LHCN-M2 (cell line): ENCODE data around the gene TMEM97. TPM values are rescaled to one million over a fixed set of nuclear protein-coding genes. Genes with fewer than 3 reads are reported as not detected.
"Not testable (repeated sequence)": the region's sequence is repeated elsewhere in the genome, so short reads cannot be mapped to it uniquely, and the experiment has no call there.

Source experiments
- DNase-seq: peaks from one replicate; pipeline ENCODE4 v3.0.0-alpha.2; 2012; ENCODE audit warnings: low read depth
- total RNA-seq: library from RNA; depleted of rRNA; stranded (reverse); fragments of >200 nt; gene quantifications from 2 replicates; pipeline ENCODE4 v1.2.3, GENCODE V29; 2014

The TMEM97 gene
- total RNA-seq, 1 experiment from 2014 or later = 27.2 TPM

DNA sequence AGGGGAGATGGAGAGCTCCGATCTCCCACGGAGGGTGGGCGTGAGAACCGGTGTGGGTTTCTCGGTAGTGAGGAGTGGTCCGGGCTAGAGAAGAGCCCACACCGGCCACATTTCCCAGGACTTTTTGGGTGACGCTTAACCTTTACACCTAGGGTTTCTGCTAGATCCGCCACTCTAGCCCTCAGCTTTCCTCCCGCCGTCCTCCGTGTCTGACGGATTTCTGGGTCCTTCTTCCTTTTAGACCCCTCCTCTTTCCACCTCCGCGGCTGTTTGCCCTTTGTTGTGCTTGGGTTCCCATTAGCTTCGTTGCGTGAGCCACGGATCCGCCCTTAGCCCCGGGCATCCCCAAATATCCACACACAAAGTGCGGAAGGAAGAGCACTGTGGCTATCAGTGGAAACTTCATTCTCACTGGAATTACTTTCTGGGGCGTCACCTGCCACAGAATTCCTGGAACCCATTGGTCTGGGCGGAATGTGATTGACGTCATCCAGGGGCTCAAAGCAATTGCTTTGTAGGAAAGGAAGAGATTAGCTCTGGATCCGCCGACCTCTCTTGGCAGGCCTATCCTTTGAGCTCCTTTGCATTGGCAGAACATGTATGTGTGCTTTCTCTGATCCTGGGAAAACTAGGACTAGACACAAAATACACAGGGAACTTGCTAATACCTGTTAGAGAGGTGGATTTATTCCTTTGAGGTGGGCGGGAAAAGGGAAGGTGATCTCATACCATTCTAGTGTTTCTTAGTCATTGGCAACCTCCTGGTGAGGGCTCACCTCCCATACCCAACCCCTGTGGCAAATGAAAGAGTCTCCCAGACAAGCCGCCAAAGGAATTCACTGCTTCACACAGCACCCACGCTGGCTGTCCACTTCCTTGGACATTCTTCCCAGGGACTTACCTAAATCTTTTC is 17.2 kb downstream of the TMEM97 start:
- peak; percentile 74 for DNase-seq

DNA sequence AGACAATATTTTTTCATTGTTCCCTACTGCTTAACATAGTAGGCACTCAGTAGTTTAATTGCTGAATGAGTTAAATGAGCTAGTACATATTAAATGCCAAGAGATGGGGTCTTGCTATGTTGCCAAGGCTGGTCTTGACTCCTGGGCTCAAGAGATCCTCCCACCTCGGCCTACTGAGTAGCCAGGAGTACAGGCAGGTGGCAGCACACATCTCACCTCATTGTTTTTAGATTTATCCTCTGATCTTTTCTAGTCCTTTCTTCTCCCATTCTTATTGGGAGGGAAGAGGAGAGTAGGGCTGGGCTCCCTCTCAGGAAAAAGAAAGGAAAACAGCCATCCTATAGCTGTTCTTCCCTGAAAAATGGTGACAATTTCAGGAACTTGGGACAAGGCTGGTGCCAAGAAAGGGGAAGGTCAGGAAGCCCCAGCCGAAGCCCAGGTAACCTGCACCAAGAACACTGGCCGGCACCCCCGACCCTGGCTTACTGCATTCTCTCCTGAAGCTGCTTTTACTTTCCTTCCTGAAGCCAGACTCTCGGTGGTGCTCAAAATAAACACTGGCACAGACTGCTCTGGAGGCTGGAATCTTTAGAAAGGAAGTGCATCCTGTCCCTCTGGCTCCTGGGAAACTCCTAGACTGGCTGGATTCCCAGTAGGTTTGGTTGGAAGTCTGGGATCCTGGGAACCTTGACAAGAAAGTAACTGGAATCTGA is 19.2 kb downstream of the TMEM97 start:
- DNase-seq = no peak

- not testable (repeated sequence) for DNase-seq
Measured at GRCh38 chr17:28338769-28339212, 19.8 kb downstream of the TMEM97 start.

GRCh38 chr17:28339431-28339830 is 20.4 kb downstream of the TMEM97 start:
- DNase-seq = no peak

DNA sequence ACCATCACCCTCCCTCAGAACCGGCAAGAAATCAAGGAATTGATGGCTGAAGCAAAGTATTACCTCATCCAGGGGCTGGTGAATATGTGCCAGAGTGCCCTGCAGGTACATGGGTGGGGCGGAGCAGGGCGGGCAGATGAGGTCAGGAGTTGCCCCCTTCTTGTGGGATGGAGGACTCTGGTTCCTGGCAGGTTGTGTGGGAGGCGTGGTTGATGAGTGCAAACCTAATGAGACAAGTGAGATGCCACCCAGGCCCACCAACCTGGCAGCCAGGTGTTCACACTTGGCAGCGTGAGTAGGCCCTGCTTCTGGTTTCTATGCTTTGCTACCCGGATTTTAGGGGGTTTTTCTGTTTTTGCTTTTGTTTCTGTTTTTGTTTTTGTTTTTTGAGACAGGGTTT is 21.4 kb downstream of the TMEM97 start:
- no peak for DNase-seq

DNA sequence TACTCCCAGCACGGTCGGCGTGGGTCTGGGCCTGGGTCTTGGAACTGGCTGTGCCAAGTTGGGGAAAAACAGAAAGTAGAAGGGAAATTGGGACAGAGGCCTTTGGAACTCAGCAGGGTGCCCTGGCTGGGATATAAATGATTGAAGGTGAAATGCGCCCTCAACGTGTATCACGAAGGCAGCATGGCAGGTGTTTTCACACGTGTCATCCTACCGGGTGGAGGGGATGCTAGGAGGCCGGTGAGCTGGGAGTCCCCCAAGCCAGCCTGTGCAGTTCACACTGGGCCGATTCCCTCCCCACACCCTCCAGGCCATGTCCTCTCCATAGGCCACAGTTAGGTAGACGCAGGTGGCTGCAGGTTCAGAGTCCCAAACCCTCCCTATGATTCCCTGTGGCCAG is 22.5 kb downstream of the TMEM97 start:
- no peak for DNase-seq

DNA sequence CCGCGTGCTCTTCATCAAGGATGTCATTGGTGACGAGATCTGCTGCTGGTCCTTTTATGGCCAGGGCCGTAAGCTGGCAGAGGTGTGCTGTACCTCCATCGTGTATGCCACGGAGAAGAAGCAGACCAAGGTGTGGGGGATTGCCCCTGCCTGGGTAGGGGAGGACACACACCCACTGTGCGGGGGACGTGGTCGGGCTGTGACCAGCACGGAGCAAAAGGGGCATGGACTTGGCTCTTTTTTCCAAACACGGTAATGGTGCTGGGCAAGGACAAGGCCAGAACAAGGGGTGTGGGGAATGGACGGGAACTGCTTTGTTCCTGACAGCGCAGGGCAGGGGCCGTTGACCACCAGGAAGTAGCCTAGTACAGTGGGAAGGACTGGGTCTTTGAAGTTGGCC is 23.3 kb downstream of the TMEM97 start:
- no peak for DNase-seq

GRCh38 chr17:28343491-28343932 is 24.5 kb downstream of the TMEM97 start:
- no peak for DNase-seq

DNA sequence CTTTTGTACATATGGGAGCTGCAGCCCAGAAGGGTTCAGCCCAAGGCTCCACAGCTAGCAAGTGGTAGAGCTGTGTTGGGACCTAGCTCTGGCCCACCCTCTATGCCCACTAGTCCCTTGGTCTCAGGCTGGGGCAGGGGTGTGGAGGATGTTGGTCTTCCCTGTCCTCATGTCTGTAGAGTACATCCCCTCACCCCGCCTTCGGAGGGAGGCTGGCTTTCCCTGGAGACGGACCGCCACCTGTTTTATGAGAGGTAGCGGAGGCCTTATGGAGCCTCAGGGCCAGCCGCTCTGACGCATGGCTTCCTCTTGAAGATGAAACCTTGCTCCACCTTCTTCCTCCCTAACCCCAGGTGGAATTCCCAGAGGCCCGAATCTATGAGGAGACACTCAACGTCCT is 25.0 kb downstream of the TMEM97 start:
- no peak for DNase-seq

GRCh38 chr17:28344435-28344901 is 25.5 kb downstream of the TMEM97 start:
- no peak for DNase-seq

DNA sequence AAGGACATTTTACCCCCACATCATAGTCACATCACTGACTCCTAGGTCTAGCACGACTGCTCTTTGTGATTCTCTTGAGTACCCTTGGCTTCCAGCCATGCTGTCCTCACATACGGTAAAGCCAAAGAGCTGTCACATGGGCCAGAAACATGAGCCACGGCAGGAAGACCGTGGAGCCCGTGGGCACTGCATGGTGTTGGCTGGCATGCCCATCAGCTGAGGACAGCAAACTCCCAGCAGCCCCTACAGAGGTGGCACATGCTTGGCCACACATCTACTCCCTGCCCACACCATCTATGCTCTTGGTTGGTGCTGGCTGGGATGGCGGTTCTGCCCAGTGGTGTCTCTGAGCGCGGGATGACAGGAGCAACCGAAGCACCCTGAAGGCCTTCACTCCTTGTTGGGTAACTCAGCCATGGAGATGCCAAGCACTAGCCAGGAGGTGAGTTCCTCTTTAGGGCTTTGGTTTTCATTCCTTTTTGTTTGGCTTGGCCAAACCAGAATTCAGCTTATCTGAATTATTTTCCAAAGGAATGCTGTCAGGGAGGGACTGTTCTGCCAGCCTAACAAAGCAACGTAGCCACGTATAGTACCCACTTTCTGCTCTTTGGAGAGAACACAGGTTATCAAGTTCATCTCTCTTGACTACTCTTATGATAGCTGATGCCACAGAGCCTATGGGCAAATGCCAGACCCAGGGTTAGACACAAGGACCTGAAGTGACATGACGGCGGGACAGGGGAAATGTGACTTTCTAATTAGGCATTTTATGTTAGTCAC is 26.6 kb downstream of the TMEM97 start:
- DNase-seq = no peak

DNA sequence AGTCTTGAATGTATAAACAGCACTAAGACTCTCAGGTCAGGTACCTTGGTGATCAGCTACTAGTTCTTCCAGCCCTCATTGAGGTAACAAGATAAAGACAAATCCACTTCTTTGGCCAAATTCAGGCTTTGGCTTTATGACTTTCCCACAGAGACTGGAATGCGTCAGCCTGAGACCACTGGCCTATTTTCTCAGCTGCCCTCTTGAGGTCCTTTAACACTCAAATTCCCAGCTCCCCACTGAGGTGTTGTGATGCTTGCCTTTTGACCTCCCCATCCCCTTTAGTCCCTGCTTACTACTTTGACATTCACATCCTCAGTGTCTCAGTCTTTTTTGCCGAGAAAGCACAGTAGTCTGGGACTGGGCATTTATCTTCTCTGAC is 27.2 kb downstream of the TMEM97 start:
- no peak for DNase-seq

- no peak for DNase-seq
Measured at GRCh38 chr17:28346746-28347246, 27.8 kb downstream of the TMEM97 start.

GRCh38 chr17:28347261-28347891 is 28.4 kb downstream of the TMEM97 start:
- peak; percentile 90 for DNase-seq

- DNase-seq = no peak
Measured at GRCh38 chr17:28348979-28349378, 30.0 kb downstream of the TMEM97 start.

- no peak for DNase-seq
Measured at GRCh38 chr17:28350271-28350670, 31.3 kb downstream of the TMEM97 start.

- peak; percentile 91 for DNase-seq
Measured at GRCh38 chr17:28357061-28357900, 38.3 kb downstream of the TMEM97 start, which contains the start of gene POLDIP2. Gene POLDIP2, minus strand, starts transcription at chr17:28357527. Its CDS starts 79 bp downstream, at chr17:28357448.

- DNase-seq = no peak
Measured at GRCh38 chr17:28357901-28358197, 38.8 kb downstream of the TMEM97 start.

- no peak for DNase-seq
Measured at GRCh38 chr17:28363186-28363585, 44.2 kb downstream of the TMEM97 start.
